ENCODE data around the gene OBI1. TPM values are rescaled to one million over a fixed set of nuclear protein-coding genes. Genes with fewer than 3 reads are reported as not detected.

Gene OBI1
- total and polyA plus RNA-seq, 12 donors, result 1.5 to 14.3 (median 7.5) TPM

DNA sequence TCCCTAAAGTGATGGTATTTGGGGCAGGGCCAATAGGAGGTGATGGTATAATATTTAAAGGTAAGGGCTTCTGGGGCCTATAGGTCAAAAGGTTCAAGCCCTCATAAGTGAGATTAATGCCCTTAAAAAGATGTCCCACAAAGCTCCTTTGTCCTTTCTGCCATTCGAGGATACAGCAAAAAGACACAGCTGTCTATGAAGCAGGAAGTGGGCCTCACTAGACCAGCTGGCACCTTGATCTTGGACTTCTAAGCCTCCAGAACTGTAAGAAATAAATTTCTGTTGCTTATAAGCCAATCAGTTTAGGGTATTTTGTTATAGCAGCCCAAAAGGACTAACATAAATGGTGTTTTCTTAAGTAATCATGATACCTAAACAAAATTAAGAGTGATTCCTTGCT is 28.4 kb downstream of the OBI1 start:
- WGBS, 4 donors, result 89 to 100% (median 95%) methylated on average over 1 of the region's 1 CpG
- Histone ChIP-seq H3K9me3 (replicated peaks in 1 of 3) (no peaks in the 10 kb centered on the region), H3K27me3 (no peaks in the 10 kb centered on the region), H3K4me3 (no peak overlapping the region), H3K4me1 (replicated peaks in 1 of 2) (no peaks in the 10 kb centered on the region), H3K36me3 (replicated peaks in 1 of 2) (peaks cover 0 to 4% of the 10 kb centered on the region in 2 donors), H3K27ac (no peak overlapping the region)
- TF ChIP-seq, protein P1, sequence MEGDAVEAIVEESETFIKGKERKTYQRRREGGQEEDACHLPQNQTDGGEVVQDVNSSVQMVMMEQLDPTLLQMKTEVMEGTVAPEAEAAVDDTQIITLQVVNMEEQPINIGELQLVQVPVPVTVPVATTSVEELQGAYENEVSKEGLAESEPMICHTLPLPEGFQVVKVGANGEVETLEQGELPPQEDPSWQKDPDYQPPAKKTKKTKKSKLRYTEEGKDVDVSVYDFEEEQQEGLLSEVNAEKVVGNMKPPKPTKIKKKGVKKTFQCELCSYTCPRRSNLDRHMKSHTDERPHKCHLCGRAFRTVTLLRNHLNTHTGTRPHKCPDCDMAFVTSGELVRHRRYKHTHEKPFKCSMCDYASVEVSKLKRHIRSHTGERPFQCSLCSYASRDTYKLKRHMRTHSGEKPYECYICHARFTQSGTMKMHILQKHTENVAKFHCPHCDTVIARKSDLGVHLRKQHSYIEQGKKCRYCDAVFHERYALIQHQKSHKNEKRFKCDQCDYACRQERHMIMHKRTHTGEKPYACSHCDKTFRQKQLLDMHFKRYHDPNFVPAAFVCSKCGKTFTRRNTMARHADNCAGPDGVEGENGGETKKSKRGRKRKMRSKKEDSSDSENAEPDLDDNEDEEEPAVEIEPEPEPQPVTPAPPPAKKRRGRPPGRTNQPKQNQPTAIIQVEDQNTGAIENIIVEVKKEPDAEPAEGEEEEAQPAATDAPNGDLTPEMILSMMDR (IDR thresholded peaks at IDR 0.05), result no peak
- no peak for TF ChIP-seq POLR2A (IDR thresholded peaks at IDR 0.05)
- intact Hi-C loops (cut with DNase I), result no loop called here
- DNase-seq, result no peak

DNA sequence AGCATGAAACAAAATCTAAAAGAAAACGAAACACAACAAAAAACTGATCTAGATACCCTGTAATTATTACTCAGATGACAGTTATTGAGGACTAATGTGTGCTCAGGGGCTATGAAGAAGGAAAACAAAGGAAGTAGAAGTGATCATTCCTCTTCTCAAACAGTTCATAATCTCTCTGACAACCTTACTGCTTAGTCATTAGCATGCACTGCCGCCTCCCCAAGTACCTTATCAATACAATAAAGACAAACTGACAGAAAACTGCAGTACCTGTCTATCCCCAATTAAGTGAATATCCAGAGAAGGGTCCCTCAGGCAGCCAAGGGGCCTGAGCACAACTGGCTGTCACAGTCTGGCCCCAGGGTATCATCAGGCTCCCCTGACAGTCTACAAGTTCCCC is 33.6 kb downstream of the OBI1 start:
- no peak overlapping the region for H3K27ac ChIP-seq
- H3K9me3 ChIP-seq (replicated peaks in 1 of 3), result no peaks in the 10 kb centered on the region
- intact Hi-C loops (cut with DNase I), result no loop called here
- no peak for DNase-seq
- H3K36me3 ChIP-seq (replicated peaks in 1 of 2), result no peaks in the 10 kb centered on the region
- no peak overlapping the region for H3K4me3 ChIP-seq
- H3K4me1 ChIP-seq (replicated peaks in 1 of 2), result no peaks in the 10 kb centered on the region
- WGBS, 4 donors, result 95 to 98% (median 96%) methylated on average over 2 of the region's 2 CpGs
- H3K27me3 ChIP-seq, result no peaks in the 10 kb centered on the region
- TF ChIP-seq, protein P1 (IDR thresholded peaks at IDR 0.05), result no peak
- no peak for TF ChIP-seq POLR2A (IDR thresholded peaks at IDR 0.05)

DNA sequence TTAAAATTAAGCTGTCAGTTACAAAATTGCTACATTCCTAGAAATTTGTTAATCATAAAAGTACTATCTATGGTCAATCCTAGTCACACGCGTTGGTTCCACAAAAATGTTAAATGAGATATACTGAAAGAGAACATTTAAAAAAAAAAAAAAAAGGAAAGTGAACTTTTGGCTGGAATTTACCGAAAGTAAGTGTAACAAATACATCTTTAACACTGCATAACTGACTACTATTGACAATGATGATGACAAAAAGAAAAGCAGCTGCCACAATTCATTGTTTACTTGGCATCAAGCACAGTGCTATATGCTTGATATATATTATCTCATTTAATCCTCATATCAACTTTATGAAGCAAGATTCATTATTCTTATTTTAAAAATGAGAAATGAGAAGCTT is 35.8 kb downstream of the OBI1 start:
- 96 to 99% (median 99%) methylated on average over 3 of the region's 3 CpGs for WGBS, 4 donors
- intact Hi-C loops (cut with DNase I), result no loop called here
- Histone ChIP-seq H3K36me3 (replicated peaks in 1 of 2) (no peaks in the 10 kb centered on the region), H3K4me1 (replicated peaks in 1 of 2) (no peaks in the 10 kb centered on the region), H3K27me3 (no peaks in the 10 kb centered on the region), H3K9me3 (replicated peaks in 1 of 3) (no peaks in the 10 kb centered on the region), H3K4me3 (no peak overlapping the region), H3K27ac (no peak overlapping the region)
- TF ChIP-seq POLR2A (IDR thresholded peaks at IDR 0.05), result no peak
- TF ChIP-seq, protein P1 (IDR thresholded peaks at IDR 0.05), result no peak
- no peak for DNase-seq

- H3K27ac ChIP-seq, result no peak overlapping the region
- TF ChIP-seq, protein P1 (IDR thresholded peaks at IDR 0.05), result no peak
- no peak for TF ChIP-seq POLR2A (IDR thresholded peaks at IDR 0.05)
- H3K9me3 ChIP-seq (replicated peaks in 1 of 3), result no peaks in the 10 kb centered on the region
- intact Hi-C loops (cut with DNase I), result no loop called here
- WGBS, 4 donors, result 76 to 81% (median 79%) methylated on average over 2 of the region's 2 CpGs
- peaks cover 0 to 8% of the 10 kb centered on the region in 2 donors for H3K36me3 ChIP-seq (replicated peaks in 1 of 2)
- H3K4me1 ChIP-seq (replicated peaks in 1 of 2), result no peaks in the 10 kb centered on the region
- no peak for DNase-seq
- H3K4me3 ChIP-seq, result no peak overlapping the region
- H3K27me3 ChIP-seq, result no peaks in the 10 kb centered on the region
These were observed 38.0 kb downstream of the OBI1 start for GRCh38 chr13:78620936-78621470.
